ENCODE data around the gene RNASE13.

DNA sequence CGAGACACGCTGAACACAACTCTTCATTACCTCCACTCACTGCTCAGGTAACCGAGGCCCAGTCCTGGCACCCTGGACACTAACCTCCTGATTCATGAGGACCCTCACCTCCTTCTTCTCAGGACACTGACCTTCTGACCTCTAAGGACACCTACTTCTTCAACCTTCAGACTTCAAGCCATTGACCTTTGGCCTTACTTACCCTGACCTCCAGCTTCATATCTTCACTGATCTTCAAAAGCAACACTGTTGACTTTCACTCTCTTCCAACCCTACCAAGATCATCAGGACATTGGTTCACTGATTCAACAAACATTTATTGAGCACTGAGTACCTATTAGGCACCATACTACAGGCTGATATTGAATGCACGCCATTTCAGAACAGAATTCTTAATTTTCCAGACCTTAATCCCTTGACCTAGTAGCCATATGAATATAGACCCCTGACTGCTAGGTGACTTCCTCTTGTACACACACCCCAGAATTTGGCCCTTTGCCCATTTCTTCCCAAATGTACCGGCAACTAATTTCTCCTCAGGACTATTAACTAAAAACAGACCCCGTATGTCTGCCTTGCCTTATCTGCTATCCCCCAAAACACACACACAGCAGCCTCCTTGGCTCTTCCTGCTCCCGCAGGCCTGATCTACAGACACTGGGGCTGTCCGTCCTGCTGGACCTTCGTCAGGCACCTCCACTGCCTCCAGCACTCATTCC is 41.3 kb upstream of the RNASE13 start:
- TF ChIP-seq EZH2phosphoT487 (IDR thresholded peaks at IDR 0.05; ENCODE audit: insufficient read depth, low read depth) (no peak), EZH2 (IDR thresholded peaks at IDR 0.05; ENCODE audit: insufficient read depth, poor library complexity, severe bottlenecking) (no peak)

All from GM23248 (cell line).